Calu3 (cell line): Measurements from ENCODE around the gene GABRP. TPM values are rescaled to one million over a fixed set of nuclear protein-coding genes. Genes with fewer than 3 reads are reported as not detected.

ENCODE experiments used
- BruUV-seq: library from RNA; stranded (reverse); fragments of 400-500 nt; replicated peaks from 2 replicates; lab custom pipeline; 2021; lab: Mats Ljungman, UMichigan
- CTCF ChIA-PET: fragments of 300-600 bp; sonication (Branson Sonifier 250); formaldehyde crosslinking; loops from one replicate; lab custom pipeline; 2022; ENCODE audit warnings: antibody characterized with exemption; lab: Charles Lee
- DNase-seq: peaks from one replicate; pipeline ENCODE4 v3.0.0; 2022
- H3K27ac Mint-ChIP-seq: one replicate; pipeline ENCODE4 v1.8.0; 2022; ENCODE audit warnings: mixed read lengths; ENCODE audit not compliant: unreplicated experiment
- H3K27me3 Mint-ChIP-seq: one replicate; pipeline ENCODE4 v1.8.0; 2022; ENCODE audit warnings: mixed read lengths; ENCODE audit not compliant: unreplicated experiment
- H3K36me3 Mint-ChIP-seq: one replicate; pipeline ENCODE4 v1.8.0; 2022; ENCODE audit warnings: mild to moderate bottlenecking, moderate library complexity, mixed read lengths; ENCODE audit not compliant: insufficient read depth, unreplicated experiment
- H3K4me1 Mint-ChIP-seq: one replicate; pipeline ENCODE4 v1.8.0; 2022; ENCODE audit warnings: mild to moderate bottlenecking, low read depth, mixed read lengths; ENCODE audit not compliant: unreplicated experiment
- H3K4me3 Mint-ChIP-seq: one replicate; pipeline ENCODE4 v1.8.0; 2022; ENCODE audit warnings: mild to moderate bottlenecking, low read depth, moderate library complexity, mixed read lengths; ENCODE audit not compliant: unreplicated experiment
- H3K9me3 Mint-ChIP-seq: one replicate; pipeline ENCODE4 v1.8.0; 2022; ENCODE audit warnings: low read depth, mixed read lengths; ENCODE audit not compliant: unreplicated experiment
- CTCF ChIP-seq: fragments of 200-600 bp; IDR thresholded peaks from one replicate; pipeline ENCODE4 v1.8.0; 2022; ENCODE audit warnings: antibody characterized with exemption; ENCODE audit not compliant: unreplicated experiment
- intact Hi-C: fragments of 100-400 bp; cut with micrococcal nuclease; formaldehyde crosslinking; loops from one replicate; pipeline ENCODE4 v1.10.0; 2022; ENCODE audit not compliant: unreplicated experiment
- total RNA-seq: library from RNA; stranded (reverse); gene quantifications from 2 replicates; pipeline ENCODE4 v1.2.3, GENCODE V29; 2022

The GABRP gene
- total RNA-seq, 1 experiment from 2014 or later: 1,278 TPM

GRCh38 chr5:170795154-170795553 is 11.6 kb downstream of the GABRP start:
- CTCF ChIA-PET: interaction anchor here (1.0 to 1.4 kb wide), 3 partner anchors 14 to 71 kb away, joined by 3 read pairs; no protein-coding TSS in a partner anchor
- no peaks in the 10 kb centered on the region for H3K27me3 Mint-ChIP-seq
- no peak overlapping the region for H3K4me3 Mint-ChIP-seq
- BruUV-seq: no TSS peak
- DNase-seq: no peak
- TF ChIP-seq CTCF: no peak
- H3K36me3 Mint-ChIP-seq: peaks cover 97% of the 10 kb centered on the region
- intact Hi-C loops: no loop called here
- peak overlapping the region; percentile 37 for H3K27ac Mint-ChIP-seq
- peaks cover 26% of the 10 kb centered on the region for H3K4me1 Mint-ChIP-seq
- no peaks in the 10 kb centered on the region for H3K9me3 Mint-ChIP-seq

DNA sequence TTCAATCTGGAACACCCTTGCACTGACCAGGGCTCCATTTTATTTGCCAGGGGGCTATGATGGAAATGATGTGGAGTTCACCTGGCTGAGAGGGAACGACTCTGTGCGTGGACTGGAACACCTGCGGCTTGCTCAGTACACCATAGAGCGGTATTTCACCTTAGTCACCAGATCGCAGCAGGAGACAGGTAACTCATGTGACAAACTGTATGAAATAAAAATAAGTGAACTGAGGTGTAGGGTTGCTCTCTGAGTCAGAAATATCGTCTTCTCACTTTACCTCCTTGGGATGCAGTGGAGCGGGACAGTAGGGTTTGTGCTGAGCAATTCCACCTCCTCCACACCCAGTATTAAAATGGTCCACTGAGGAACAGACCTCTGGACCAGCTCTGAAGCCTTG is 22.1 kb downstream of the GABRP start:
- peaks cover 86% of the 10 kb centered on the region for H3K36me3 Mint-ChIP-seq
- no peak for DNase-seq
- H3K27me3 Mint-ChIP-seq: no peaks in the 10 kb centered on the region
- TF ChIP-seq CTCF: no peak
- intact Hi-C loops: loop anchor here (5.0 to 10.0 kb wide), 2 partner anchors 349 to 367 kb away; no protein-coding TSS in a partner anchor
- H3K4me1 Mint-ChIP-seq: no peaks in the 10 kb centered on the region
- no TSS peak for BruUV-seq
- peak overlapping the region; percentile 53 for H3K27ac Mint-ChIP-seq
- no peaks in the 10 kb centered on the region for H3K9me3 Mint-ChIP-seq
- H3K4me3 Mint-ChIP-seq: no peak overlapping the region
- CTCF ChIA-PET: no interaction called here

DNA sequence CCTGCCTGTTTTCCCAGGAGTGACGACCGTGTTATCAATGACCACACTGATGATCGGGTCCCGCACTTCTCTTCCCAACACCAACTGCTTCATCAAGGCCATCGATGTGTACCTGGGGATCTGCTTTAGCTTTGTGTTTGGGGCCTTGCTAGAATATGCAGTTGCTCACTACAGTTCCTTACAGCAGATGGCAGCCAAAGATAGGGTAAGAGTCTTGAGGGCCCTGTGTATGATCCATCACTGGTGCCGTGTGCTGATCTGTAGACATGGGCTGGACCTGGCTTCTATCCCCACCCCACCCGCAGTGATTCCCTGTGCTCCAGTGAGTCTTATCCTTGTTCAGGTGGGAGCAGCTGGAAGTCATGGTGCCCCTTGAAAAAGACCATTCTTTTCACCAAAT is 26.0 kb downstream of the GABRP start:
- Mint-ChIP-seq H3K36me3 (peaks cover 86% of the 10 kb centered on the region), H3K4me1 (no peaks in the 10 kb centered on the region), H3K27ac (peak overlapping the region; percentile 55), H3K9me3 (no peaks in the 10 kb centered on the region), H3K27me3 (no peaks in the 10 kb centered on the region), H3K4me3 (no peak overlapping the region)
- no peak for DNase-seq
- intact Hi-C loops: loop anchor here (1.0 to 10.0 kb wide), 4 partner anchors 108 to 527 kb away; no protein-coding TSS in a partner anchor
- CTCF ChIA-PET: interaction anchor here (0.6 to 1.2 kb wide), 3 partner anchors 14 to 353 kb away, joined by 3 to 5 read pairs (median 3); no protein-coding TSS in a partner anchor
- no TSS peak for BruUV-seq
- peak; percentile 60 for TF ChIP-seq CTCF

GRCh38 chr5:170811719-170812118 is 28.2 kb downstream of the GABRP start:
- Mint-ChIP-seq H3K27ac (peak overlapping the region; percentile 60), H3K4me3 (no peak overlapping the region), H3K9me3 (no peaks in the 10 kb centered on the region), H3K36me3 (peaks cover 79% of the 10 kb centered on the region), H3K27me3 (no peaks in the 10 kb centered on the region), H3K4me1 (no peaks in the 10 kb centered on the region)
- DNase-seq: no peak
- no TSS peak for BruUV-seq
- CTCF ChIA-PET: interaction anchor here (0.6 kb wide), 1 partner anchor 71 kb away, joined by 3 read pairs; no protein-coding TSS in a partner anchor
- intact Hi-C loops: loop anchor here (5.0 kb wide), 2 partner anchors 36 to 51 kb away; partner anchors contain the start of gene RANBP17
- TF ChIP-seq CTCF: no peak
